Astrocyte of the spinal cord (primary cell): Measurements from ENCODE around the gene MSMP.

ENCODE experiments used
- DNase-seq: peaks from one replicate; pipeline ENCODE4 v3.0.0; 2011; ENCODE audit warnings: low read depth, low spot score
- H3K4me3 ChIP-seq: 2 replicates; pipeline ENCODE4 v1.5.1; 2011; ENCODE audit warnings: low read depth, mild to moderate bottlenecking, low read length, moderate library complexity
- in situ Hi-C: cut with HindIII; loops from 2 replicates; pipeline ENCODE4 v1.10.0; 2017; ENCODE audit warnings: low sequenced_read_pairs
- TF ChIP-seq, protein P1 (sequence below): IDR thresholded peaks from 2 replicates; pipeline ENCODE4 v1.5.1; 2012; ENCODE audit warnings: low read depth, mild to moderate bottlenecking, low read length, inconsistent platforms

The MSMP gene, protein sequence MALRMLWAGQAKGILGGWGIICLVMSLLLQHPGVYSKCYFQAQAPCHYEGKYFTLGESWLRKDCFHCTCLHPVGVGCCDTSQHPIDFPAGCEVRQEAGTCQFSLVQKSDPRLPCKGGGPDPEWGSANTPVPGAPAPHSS

DNA sequence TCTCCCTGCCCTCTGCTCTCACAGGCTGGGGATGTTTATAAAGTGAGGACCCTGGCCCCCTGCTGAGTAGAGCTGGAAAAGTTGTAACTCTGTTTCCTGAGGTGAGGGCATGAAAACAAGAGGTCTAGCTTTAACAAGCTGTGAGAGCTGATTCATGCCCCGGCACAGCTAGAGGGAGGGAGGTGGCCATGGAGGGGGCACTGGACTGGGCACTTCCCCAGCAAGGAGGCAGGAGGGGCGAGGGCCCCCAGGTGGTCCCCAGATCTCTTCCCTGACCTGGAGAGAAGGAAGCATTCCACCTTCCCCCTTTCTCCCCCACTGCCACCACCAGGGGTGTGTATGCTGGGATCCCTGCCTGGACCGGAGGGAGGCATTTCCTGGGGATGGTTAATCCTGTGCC, at the start of gene MSMP:
Gene MSMP (minus strand): TSS at position 13 of the 400 bp plus-strand sequence. CDS start 147 bp downstream, outside the sequence.
- TF ChIP-seq, protein P1, sequence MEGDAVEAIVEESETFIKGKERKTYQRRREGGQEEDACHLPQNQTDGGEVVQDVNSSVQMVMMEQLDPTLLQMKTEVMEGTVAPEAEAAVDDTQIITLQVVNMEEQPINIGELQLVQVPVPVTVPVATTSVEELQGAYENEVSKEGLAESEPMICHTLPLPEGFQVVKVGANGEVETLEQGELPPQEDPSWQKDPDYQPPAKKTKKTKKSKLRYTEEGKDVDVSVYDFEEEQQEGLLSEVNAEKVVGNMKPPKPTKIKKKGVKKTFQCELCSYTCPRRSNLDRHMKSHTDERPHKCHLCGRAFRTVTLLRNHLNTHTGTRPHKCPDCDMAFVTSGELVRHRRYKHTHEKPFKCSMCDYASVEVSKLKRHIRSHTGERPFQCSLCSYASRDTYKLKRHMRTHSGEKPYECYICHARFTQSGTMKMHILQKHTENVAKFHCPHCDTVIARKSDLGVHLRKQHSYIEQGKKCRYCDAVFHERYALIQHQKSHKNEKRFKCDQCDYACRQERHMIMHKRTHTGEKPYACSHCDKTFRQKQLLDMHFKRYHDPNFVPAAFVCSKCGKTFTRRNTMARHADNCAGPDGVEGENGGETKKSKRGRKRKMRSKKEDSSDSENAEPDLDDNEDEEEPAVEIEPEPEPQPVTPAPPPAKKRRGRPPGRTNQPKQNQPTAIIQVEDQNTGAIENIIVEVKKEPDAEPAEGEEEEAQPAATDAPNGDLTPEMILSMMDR, result no peak
- in situ Hi-C loops, result no loop called here

DNA sequence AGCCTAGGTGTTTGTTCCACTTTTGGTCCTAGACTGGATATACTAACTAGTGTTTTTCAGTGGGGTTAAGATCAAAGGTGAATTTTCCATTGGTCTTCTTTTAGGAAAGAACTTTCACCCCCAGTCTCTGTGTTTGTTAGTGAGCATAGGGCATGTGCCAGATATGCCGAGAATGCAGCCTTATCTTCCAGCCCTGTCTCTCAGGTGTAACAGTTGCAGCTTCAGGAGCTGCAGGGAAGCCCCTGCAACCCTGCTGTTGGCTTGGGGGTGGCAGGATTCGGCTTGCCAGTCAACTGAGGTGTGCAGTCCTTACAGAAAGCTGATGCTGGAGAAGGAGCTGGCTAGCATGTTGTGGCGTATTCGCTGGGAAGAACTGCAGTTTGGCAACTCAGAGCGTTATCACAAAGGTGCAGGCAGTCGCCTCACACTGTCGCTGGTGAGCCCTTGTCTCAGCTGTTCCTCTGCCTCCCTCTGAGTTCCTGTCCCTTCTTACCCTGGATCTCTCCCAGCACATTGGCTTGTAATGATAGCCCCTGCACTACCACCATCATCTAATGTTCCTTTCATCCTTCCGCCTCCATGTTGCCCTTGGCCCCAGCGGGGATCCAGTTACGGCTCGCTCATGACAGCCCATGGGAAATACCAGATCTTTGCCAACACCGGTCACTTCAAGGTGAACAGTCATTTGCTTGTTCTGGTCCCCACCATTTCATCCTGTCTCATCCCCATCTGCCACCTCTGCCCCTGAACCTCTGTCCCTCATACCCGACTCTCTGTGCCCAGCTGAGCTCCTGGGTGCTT, 47.5 kb upstream of the MSMP start:
- no peak for DNase-seq
- in situ Hi-C loops, result no loop called here
- no peak overlapping the region for H3K4me3 ChIP-seq
- TF ChIP-seq, protein P1, result no peak

More for the DNA sequence above, at the start of gene MSMP:
- no peak for DNase-seq
- no peak within 1 kb of the TSS for H3K4me3 ChIP-seq

DNA sequence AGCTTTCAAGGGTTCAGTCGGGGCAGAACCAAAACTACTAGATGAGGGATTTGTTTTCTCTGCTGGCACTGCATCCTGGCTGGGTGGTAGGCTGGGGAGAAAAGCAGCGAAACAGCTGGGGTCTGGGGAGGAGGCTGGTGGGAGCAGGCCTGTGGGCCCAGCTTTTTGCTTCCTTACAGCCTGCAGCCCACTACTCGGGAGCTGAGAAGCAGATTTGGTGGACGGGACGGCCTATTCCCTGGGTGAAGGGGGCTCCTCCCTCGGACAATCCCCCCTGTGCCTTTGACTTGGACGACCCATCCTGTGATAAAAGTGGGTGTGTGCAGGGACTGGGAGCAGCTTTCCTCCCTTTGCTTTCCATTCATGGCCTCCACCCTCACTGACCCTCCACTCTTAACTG, 46.5 kb upstream of the MSMP start:
- no peak for DNase-seq
- TF ChIP-seq, protein P1, result no peak
- no peak overlapping the region for H3K4me3 ChIP-seq
- in situ Hi-C loops, result no loop called here

DNA sequence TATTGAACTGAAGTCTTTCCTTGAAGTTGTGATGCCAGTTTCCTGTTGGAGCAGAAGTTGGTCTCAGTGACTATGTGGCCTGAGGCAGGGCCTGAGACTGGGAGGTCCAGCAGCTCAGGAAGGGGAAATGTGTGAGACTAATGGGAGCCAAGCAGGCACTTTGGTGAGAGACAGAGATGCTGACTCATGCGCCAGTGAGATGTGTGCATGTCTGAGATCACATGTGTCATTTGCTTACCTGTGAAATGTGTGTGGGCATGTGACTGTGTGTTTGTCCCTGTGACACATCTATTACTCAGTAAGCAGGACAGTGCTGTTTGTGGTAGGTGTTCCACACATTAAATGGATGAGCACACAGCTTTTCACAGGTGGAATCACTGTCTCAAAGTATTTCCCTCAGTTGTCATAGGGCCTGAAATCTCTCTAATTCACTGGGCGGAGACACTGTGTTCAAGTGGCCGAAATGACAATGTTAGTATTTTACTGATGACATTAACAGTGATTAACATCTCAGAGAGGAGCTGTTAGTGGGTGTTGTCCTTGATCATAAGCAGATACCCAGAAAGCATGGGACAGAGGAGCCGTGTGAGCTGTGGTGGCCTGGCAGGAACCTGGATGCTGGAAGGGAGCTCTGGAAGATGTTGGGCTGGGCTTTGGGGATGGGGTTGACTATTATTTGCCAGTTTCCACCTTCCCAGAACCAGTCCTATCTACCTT, 44.7 kb upstream of the MSMP start:
- H3K4me3 ChIP-seq, result no peak overlapping the region
- no peak for DNase-seq
- TF ChIP-seq, protein P1, result no peak
- in situ Hi-C loops, result no loop called here

DNA sequence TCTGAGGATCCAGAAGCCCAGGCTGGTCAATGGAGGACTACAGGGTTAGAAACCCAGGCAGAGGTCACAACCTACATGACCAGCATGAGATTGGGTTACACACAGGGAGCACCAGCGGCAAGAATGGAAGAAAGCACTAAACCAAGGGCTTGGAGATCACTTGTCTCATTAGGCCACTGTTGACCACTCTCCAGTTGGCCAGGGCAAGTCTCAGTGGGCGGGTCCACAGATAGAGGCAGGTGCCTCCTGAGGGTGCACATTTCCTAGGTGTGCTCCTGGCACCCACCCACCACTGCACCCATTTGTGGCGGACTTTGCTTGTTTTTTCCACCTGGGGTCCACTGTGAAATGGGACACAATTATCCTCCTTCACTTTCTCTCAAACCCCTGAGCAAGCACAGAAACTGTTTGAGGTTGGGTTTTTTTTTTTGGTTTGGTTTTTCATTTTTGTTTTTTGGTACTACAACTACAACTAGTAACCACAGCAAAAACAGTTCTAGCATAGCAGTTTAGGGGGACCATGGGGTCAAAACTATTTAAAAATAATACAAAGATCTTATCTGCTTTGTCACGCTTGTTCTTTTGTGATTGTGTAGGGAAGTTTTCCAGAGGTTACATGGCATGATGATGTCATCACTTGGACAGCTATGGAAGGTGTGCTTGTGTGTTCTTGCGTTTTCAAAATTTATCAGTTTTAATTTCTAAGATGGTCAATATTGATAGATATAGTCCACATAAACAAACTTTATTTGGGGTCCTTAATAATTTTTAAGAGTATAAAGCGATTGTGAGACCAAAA, 43.4 kb upstream of the MSMP start:
- H3K4me3 ChIP-seq, result no peak overlapping the region
- no peak for DNase-seq
- TF ChIP-seq, protein P1, result no peak
- in situ Hi-C loops, result no loop called here

DNA sequence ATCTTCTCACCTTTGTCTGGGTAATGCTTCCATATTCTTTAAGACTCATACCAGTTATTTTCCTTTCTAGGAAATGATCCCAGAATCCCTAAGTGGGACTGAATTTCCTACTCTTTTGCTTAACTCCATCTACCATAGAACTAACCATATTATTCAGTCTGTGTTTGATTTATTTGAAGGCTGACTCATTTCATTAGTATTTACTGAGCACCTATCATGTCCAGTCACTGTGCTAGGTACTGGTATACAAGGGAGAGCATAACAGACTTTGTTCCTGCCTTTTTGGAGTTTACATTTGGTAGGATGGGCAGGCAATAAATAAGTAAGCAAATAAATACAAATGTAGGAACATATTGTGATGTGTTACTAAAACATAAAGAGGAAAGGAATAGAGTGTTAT, 41.6 kb upstream of the MSMP start:
- DNase-seq, result no peak
- in situ Hi-C loops, result no loop called here
- TF ChIP-seq, protein P1, result no peak
- no peak overlapping the region for H3K4me3 ChIP-seq
